GM21825 (cell line): ENCODE data around the gene R3HCC1L.
"Not testable (repeated sequence)": the region's sequence is repeated elsewhere in the genome, so short reads cannot be mapped to it uniquely, and the experiment has no call there.

Experiments used
- ATAC-seq: cut with Tn5 transposase; IDR thresholded peaks from one replicate; pipeline ENCODE4 v1.9.1; 2021; ENCODE audit warnings: mild to moderate bottlenecking, moderate library complexity; ENCODE audit not compliant: unreplicated experiment

R3HCC1L gene

GRCh38 chr10:98170249-98171117, 36.0 kb downstream of the R3HCC1L start:
- ATAC-seq = no peak

GRCh38 chr10:98172073-98172472, 37.6 kb downstream of the R3HCC1L start:
- no peak for ATAC-seq

- ATAC-seq = no peak
Observed at GRCh38 chr10:98172495-98172894, 38.0 kb downstream of the R3HCC1L start.

GRCh38 chr10:98173260-98173659, 38.8 kb downstream of the R3HCC1L start:
- ATAC-seq = no peak

- ATAC-seq = not testable (repeated sequence)
Observed at GRCh38 chr10:98182351-98182915, 48.0 kb downstream of the R3HCC1L start.

GRCh38 chr10:98186681-98187080, 52.2 kb downstream of the R3HCC1L start:
- ATAC-seq = no peak

- not testable (repeated sequence) for ATAC-seq
Observed at GRCh38 chr10:98190773-98191172, 56.3 kb downstream of the R3HCC1L start.

- no peak for ATAC-seq
Observed at GRCh38 chr10:98193037-98193436, 58.6 kb downstream of the R3HCC1L start.

GRCh38 chr10:98194633-98195032, 60.2 kb downstream of the R3HCC1L start:
- no peak for ATAC-seq

- no peak for ATAC-seq
Observed at GRCh38 chr10:98195120-98195519, 60.7 kb downstream of the R3HCC1L start.

GRCh38 chr10:98196985-98197384, 62.5 kb downstream of the R3HCC1L start:
- ATAC-seq = no peak

- no peak for ATAC-seq
Observed at GRCh38 chr10:98201760-98202159, 67.3 kb downstream of the R3HCC1L start.

GRCh38 chr10:98202378-98202777, 67.9 kb downstream of the R3HCC1L start:
- no peak for ATAC-seq

- ATAC-seq = no peak
Observed at GRCh38 chr10:98205351-98205750, 70.9 kb downstream of the R3HCC1L start.

GRCh38 chr10:98208925-98209324, 74.5 kb downstream of the R3HCC1L start:
- ATAC-seq = no peak

GRCh38 chr10:98209441-98209840, 75.0 kb downstream of the R3HCC1L start:
- no peak for ATAC-seq

GRCh38 chr10:98212196-98212595, 77.7 kb downstream of the R3HCC1L start:
- ATAC-seq = no peak

GRCh38 chr10:98213740-98214139, 79.3 kb downstream of the R3HCC1L start:
- no peak for ATAC-seq

- no peak for ATAC-seq
Observed at GRCh38 chr10:98215373-98215772, 80.9 kb downstream of the R3HCC1L start.

GRCh38 chr10:98217801-98218200, 83.3 kb downstream of the R3HCC1L start:
- ATAC-seq = no peak

- ATAC-seq = no peak
Observed at GRCh38 chr10:98223874-98224273, 89.4 kb downstream of the R3HCC1L start.

- ATAC-seq = no peak
Observed at GRCh38 chr10:98224509-98224908, 90.1 kb downstream of the R3HCC1L start.
